ENCODE data around the gene TMEM250. TPM values are rescaled to one million over a fixed set of nuclear protein-coding genes. Genes with fewer than 3 reads are reported as not detected.

TMEM250 gene
- total RNA-seq, 1 donor from 2014 or later, result 25.0 TPM

DNA sequence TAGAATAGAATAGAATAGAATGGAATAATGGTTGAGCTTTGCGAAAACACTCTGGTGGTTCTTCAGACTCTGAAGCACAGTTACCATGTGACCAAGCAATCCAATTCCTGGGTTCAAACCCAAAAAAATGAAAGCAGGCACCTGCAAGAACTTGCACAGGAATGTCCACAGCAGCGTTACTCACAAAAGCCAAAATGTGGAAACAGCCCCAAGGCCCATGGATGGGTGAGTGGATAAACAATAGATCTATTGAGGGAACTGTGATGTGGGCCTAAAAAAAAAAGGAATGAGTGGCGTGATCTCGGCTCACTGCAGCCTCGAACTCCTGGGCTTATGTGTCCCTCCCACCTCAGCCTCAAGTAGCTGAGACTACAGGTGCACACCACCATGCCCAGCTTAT is 21.4 kb upstream of the TMEM250 start:
- no peak for TF ChIP-seq POLR2A (IDR thresholded peaks at IDR 0.05)
- TF ChIP-seq POLR2AphosphoS5 (IDR thresholded peaks at IDR 0.05; ENCODE audit: insufficient read depth in 1 of 2, low read depth in 1 of 2), result no peak
- TF ChIP-seq, protein P1, sequence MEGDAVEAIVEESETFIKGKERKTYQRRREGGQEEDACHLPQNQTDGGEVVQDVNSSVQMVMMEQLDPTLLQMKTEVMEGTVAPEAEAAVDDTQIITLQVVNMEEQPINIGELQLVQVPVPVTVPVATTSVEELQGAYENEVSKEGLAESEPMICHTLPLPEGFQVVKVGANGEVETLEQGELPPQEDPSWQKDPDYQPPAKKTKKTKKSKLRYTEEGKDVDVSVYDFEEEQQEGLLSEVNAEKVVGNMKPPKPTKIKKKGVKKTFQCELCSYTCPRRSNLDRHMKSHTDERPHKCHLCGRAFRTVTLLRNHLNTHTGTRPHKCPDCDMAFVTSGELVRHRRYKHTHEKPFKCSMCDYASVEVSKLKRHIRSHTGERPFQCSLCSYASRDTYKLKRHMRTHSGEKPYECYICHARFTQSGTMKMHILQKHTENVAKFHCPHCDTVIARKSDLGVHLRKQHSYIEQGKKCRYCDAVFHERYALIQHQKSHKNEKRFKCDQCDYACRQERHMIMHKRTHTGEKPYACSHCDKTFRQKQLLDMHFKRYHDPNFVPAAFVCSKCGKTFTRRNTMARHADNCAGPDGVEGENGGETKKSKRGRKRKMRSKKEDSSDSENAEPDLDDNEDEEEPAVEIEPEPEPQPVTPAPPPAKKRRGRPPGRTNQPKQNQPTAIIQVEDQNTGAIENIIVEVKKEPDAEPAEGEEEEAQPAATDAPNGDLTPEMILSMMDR (IDR thresholded peaks at IDR 0.05), result no peak
- H3K27ac ChIP-seq, result no peak overlapping the region
- H3K4me3 ChIP-seq, result no peak overlapping the region
- no peaks in the 10 kb centered on the region for H3K4me1 ChIP-seq
- intact Hi-C loops (cut with DNase I), result no loop called here
- no peaks in the 10 kb centered on the region for H3K27me3 ChIP-seq
- H3K9me3 ChIP-seq, result no peaks in the 10 kb centered on the region
- H3K36me3 ChIP-seq, result no peaks in the 10 kb centered on the region
- no peak for DNase-seq (ENCODE audit: extremely low spot score in 2 of 2)

DNA sequence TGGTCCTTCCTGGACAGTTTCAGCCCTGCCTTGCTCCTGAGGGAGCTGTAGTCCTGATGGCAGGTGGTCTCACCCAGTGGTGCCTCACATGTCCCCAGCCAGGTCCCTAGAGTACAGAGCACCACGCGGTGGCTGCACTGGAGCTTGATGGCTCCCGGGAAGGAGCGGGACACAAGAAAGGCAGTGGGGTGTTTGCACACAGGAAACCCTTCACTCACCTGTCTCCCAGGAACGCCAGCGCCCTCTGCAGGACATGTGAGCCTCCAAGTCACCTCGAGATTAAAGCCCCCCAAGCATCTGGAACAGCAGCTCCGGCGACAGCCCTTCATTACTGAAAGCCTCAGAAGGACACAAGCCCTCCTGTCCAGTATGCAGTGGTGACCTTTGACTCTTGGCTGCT is 19.9 kb upstream of the TMEM250 start:
- no peaks in the 10 kb centered on the region for H3K36me3 ChIP-seq
- intact Hi-C loops (cut with DNase I), result no loop called here
- TF ChIP-seq POLR2A (IDR thresholded peaks at IDR 0.05), result no peak
- TF ChIP-seq, protein P1 (IDR thresholded peaks at IDR 0.05), result no peak
- TF ChIP-seq POLR2AphosphoS5 (IDR thresholded peaks at IDR 0.05; ENCODE audit: insufficient read depth in 1 of 2, low read depth in 1 of 2), result no peak
- no peaks in the 10 kb centered on the region for H3K9me3 ChIP-seq
- H3K27ac ChIP-seq, result no peak overlapping the region
- no peak overlapping the region for H3K4me3 ChIP-seq
- H3K27me3 ChIP-seq, result peaks cover 6% of the 10 kb centered on the region
- no peak for DNase-seq (ENCODE audit: extremely low spot score in 2 of 2)
- H3K4me1 ChIP-seq, result peaks cover 7% of the 10 kb centered on the region

DNA sequence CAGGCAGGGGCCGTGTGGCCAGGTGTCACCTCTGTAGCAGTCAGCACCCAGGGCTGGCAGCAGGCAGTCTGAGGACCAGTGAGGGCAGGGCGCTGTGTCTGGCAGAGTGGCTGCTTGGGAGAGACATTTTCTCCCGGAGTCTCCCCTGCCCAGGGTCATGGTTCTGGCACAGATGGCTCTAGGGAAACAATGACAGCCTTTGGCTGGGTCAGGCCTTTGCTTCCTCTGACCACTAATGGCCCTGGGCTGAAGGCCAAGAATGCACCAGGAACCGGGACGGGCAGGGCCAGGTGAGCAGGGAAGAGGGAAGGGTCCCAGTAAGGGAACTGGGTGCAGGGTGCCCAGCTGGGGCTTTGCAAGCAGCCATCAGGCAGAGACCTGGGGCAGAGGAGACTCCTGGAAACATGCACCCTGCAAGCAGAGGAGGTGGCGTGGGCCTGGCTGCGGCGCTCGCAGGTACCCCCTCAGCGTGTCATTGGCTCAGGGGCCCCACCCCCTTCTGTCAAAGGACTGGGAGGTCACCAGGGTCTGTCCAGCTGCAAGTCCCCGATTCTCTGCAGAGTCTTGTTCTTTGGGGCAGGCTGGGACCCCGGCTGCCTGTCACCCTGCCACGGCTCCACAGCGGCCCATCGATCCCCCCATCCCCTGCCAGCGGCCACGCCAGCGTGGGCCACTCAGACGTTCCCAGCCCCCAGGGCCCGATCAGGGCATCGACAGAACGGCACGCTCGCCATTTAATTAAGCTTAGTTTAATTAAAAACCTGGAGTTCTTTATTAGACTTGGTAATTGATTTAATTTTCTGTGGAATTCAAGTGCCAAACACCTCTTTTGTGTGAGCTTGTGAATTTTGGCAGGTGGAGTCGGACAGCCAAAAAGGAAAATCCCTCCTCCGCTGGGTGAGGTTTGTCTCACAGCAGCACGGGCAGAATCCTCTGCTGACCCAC is 18.9 kb upstream of the TMEM250 start:
- TF ChIP-seq, protein P1 (IDR thresholded peaks at IDR 0.05), result no peak
- no peak for TF ChIP-seq POLR2A (IDR thresholded peaks at IDR 0.05)
- TF ChIP-seq POLR2AphosphoS5 (IDR thresholded peaks at IDR 0.05; ENCODE audit: insufficient read depth in 1 of 2, low read depth in 1 of 2), result no peak
- Histone ChIP-seq H3K27ac (no peak overlapping the region), H3K27me3 (peaks cover 13% of the 10 kb centered on the region), H3K9me3 (no peaks in the 10 kb centered on the region), H3K4me3 (no peak overlapping the region), H3K36me3 (no peaks in the 10 kb centered on the region), H3K4me1 (peaks cover 14% of the 10 kb centered on the region)
- DNase-seq (ENCODE audit: extremely low spot score in 2 of 2), result no peak
- intact Hi-C loops (cut with DNase I), result no loop called here

DNA sequence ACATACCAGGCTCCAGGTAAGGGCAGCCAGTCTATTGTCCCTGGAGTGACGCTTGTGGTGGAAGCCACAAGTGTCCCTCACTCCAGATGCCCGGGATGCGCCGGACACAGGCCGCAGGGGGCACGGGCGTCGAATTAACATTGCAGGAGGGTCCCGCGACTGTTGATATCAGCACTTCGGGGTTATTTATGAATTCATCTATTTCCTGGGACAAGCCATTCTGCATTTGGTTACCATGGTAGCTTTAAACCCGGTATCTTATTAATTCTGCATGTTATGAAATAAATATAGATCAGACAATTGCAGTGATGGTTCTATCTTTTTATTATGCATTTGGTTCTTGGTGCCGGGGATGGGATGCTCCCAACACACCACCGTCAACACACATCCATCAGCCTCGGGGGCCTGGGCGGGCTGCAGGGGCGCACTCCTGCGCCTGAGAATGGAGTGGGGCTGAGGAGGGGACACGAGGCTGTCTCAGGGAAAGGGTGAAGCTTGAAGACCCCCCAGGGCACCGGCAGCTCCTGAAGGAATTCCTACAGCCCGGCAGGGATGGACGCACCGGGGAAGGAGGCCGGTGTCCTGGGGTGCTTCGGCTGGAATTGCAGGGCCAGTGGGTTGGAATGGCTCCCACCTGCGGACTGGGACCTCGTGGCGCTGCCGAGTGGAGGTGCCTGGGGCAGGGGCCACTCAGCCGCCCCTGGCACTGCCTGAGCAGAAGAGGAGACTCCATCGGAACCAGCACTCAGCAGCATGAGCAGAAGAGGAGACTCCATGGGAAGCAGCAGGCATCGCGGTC is 17.7 kb upstream of the TMEM250 start:
- intact Hi-C loops (cut with DNase I), result no loop called here
- DNase-seq (ENCODE audit: extremely low spot score in 2 of 2), result no peak
- H3K27me3 ChIP-seq, result peaks cover 20% of the 10 kb centered on the region
- H3K27ac ChIP-seq, result no peak overlapping the region
- H3K4me3 ChIP-seq, result no peak overlapping the region
- H3K36me3 ChIP-seq, result no peaks in the 10 kb centered on the region
- H3K9me3 ChIP-seq, result no peaks in the 10 kb centered on the region
- peaks cover 19% of the 10 kb centered on the region for H3K4me1 ChIP-seq
- TF ChIP-seq, protein P1 (IDR thresholded peaks at IDR 0.05), result no peak
- TF ChIP-seq POLR2A (IDR thresholded peaks at IDR 0.05) (no peak), POLR2AphosphoS5 (IDR thresholded peaks at IDR 0.05; ENCODE audit: insufficient read depth in 1 of 2, low read depth in 1 of 2) (no peak)
